NCI-H1092 (cell line): ENCODE measurements around the gene SYCE3.
A peak's percentile ranks its signal among the peaks of the same experiment; 100 is the strongest.
"Not testable (repeated sequence)": the region's sequence is repeated elsewhere in the genome, so short reads cannot be mapped to it uniquely, and the experiment has no call there.

ENCODE experiments used
- DNase-seq: peaks from one replicate; lab custom pipeline; 2025; lab: John Stamatoyannopoulos, UW

The SYCE3 gene

DNA sequence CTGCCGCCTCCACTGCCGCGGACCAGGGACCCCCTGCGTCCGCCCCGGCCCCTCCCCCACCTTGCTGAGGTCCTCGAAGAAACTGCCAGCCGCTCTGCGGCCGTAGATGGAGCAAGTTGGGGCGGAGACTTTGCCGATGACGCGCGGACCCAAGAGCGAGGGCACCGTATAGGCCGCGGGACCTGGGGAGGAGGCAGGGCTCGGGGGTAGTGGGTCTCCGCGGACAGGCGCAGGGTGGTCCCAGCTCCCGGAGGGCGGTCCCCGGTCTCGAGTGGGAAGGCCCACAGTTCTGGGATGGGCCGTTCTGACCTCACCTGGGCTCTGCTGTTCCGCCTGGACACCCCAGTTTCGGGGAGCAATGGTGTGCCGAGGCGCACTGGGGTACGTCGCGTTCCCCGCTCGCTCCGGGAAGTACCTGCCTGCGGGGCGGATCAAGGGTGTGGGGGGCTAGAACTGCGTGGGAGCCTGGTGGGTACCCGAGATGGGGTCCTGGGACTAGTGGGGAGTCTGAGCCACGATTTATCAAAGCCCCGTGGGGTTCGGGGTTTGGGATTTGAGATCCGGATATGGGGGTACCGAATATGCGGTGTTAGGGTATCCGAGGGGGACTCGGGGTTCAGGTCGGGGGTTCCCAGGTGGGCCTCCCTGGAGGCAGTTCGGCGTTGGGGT, 31.7 kb downstream of the SYCE3 start:
- no peak for DNase-seq

DNA sequence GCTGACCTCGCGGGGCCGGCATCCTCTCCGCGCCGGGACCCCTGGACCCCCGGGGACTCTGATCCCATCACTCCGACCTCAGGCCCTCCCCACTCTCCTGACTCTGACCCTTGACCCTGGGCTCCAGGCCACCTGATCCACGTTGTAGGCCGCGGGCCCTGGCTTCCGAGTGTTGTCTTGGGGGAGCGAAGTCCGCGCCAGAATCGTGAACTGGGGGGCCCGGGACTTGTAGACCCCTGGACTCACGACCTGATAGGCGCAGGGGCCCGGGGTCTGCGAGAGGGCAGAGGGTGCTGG, 32.2 kb downstream of the SYCE3 start:
- no peak for DNase-seq

GRCh38 chr22:50529897-50530579, 32.7 kb downstream of the SYCE3 start, which contains the start of gene TYMP:
TYMP (minus strand) TSS chr22:50530012; CDS start chr22:50529709, 303 bp downstream.
- DNase-seq = no peak

DNA sequence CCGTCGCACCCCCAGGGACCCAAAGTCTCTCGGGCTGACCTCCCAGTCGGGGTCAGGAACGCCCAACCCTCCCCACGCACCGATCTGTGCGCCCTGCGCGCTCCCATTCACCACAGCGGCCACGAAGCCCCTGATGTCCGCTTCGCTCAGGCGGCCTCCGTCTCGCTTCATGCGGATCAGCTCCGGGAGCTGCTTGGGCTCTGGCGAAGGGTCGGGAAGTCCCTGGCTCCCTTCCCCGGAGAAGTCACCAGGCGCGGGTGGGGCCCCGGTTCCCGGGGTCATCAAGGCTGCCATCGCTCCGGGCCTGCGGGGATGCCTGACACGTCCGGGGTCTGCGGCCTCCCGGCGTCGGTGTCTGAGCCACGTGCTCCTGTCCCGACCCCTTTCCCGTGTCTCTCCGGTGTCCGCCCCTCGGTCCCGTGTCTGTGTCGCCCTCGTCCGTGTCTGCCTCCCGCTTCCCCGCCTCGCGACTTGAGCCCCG, 33.3 kb downstream of the SYCE3 start:
- no peak for DNase-seq

- no peak for DNase-seq
These were observed 33.9 kb downstream of the SYCE3 start for GRCh38 chr22:50528682-50529415.

- no peak for DNase-seq
These were observed 34.6 kb downstream of the SYCE3 start for GRCh38 chr22:50527921-50528681.

- no peak for DNase-seq
These were observed 35.6 kb downstream of the SYCE3 start for GRCh38 chr22:50526834-50527801.

DNA sequence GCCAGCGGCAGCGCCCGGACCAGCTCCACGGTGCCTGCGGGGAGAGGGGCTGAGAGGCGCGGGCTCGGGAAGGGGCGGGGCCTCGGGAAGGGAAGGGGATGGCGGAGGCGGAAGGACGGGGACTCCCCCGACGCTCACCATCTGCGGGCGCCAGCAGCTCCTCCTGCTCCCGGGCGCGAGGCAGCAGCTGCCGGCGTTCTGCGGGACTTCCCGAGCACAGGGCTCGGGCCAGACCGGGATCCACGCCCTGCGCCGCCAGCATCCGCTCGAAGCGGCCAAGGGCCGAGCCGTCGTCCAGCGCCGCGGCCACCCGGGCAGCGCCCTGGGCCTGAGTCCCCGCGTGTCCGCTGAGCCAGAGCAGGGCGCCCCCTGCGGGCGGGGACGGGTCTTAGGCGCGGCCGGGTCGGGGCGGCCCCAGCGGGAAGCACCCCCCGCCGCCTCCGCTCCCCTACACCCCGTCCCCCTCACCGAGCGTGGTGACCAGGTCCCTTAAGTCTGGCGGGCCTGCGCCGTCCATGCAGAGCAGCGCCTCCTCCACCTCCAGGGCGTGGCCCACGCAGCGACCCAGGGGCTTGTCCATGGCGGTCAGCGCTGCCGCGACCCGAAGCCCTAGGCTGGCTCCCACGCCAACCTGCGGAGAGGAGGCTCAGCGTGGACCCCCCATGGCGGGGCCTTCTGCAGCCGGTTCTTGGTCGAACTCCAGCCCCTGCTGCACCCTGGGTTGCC, 36.4 kb downstream of the SYCE3 start:
- DNase-seq = peak; percentile 6

DNA sequence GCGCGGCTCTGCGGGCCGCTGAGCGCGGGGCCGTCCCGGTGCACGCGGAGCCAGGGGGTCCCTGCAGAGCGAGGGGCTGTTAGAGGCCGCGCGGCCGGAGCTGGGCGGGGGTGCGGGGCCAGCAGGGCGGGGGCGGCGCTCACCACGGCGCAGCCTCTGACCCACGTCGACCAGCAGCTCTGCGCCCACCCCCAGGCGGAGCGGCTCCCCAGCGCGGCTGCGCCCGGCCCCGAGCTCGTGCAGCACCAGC, 36.9 kb downstream of the SYCE3 start:
- DNase-seq = no peak

DNA sequence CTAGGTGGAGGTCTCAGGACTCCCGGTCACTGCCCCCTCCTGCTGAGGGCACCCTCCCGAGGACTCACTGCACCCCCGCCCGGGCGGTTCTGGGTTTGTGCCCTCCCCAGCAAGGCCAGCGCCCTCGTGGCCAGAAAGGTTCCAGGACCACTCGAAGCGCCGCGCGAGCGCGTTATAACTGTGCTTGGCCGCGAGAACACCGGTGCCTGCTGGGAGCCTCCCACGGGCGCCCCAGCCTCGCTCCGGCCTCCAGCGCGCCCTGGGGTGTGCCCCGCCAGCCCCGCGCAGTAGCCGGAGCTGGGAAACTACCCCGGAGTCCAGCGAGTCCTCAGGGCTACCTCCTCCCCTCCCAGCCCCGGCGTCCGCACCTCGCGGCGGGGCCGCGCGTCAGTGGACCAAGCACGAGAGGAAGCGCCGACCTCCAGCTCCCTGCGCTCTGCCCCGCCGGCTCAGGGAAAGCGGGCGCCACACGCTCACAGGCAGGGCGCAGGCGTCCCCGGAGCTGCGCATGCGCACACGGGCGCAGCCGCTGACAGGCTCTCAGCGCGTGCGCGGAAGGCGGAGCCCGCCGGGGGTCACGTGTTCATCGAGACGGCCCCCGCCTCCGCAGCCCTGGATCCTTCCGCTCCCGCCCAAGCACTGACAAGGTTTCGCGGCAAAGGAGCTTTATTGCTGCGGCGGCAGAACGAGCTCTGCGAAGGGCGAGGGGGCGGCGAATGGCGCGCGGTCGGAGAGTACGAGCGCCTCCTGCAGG, 37.4 kb downstream of the SYCE3 start, which contains the start of gene SCO2:
SCO2 (minus strand) TSS at position 495 of the 754 bp plus-strand sequence. CDS start 1,187 bp downstream, outside the sequence.
- DNase-seq = peak; percentile 74

GRCh38 chr22:50524676-50525103, 38.0 kb downstream of the SYCE3 start:
- DNase-seq = no peak

GRCh38 chr22:50523806-50524675, 38.7 kb downstream of the SYCE3 start:
- no peak for DNase-seq

DNA sequence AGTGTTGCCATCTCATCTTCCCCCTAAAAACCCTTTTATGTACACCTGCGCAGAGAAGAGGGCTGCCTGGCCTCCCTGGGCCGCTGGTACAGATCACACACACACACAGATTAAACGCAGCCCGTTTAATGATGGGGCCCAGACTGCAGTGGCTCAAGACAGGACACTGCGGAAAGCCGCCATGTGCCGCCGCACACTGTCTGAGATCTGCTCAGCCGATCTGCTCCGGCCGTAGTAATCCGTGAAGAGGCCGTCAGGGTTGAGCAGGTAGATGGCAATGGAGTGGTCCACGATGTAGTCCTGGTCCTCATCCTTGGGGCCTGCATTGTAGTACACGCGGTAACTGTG, 39.3 kb downstream of the SYCE3 start:
- DNase-seq = no peak

DNA sequence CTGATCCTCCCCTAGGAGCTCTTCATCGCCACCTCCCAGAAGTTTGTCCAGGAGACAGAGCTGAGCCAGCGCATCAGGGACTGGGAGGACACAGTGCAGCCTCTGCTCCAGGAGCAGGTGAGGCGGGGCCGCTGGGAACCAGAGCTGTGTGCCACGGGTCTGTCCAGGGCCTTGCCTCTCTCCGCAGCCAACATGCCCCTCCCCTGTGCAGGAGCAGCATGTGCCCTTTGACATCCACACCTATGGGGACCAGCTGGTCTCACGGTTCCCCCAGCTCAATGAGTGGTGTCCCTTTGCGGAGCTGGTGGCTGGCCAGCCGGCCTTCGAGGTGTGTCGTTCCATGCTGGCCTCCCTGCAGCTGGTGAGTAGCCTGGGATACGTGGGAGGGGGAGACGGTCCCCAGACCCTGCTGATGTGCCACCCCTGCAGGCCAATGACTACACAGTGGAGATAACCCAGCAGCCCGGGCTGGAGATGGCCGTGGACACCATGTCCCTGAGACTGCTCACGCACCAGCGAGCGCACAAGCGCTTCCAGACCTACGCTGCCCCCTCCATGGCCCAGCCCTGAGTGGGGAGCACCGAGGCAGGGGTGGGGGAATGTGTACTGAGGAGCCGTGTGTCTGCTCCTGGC, 39.8 kb downstream of the SYCE3 start:
- DNase-seq = no peak

GRCh38 chr22:50522208-50522805, 40.4 kb downstream of the SYCE3 start:
- no peak for DNase-seq

GRCh38 chr22:50521710-50522109, 41.0 kb downstream of the SYCE3 start:
- no peak for DNase-seq

DNA sequence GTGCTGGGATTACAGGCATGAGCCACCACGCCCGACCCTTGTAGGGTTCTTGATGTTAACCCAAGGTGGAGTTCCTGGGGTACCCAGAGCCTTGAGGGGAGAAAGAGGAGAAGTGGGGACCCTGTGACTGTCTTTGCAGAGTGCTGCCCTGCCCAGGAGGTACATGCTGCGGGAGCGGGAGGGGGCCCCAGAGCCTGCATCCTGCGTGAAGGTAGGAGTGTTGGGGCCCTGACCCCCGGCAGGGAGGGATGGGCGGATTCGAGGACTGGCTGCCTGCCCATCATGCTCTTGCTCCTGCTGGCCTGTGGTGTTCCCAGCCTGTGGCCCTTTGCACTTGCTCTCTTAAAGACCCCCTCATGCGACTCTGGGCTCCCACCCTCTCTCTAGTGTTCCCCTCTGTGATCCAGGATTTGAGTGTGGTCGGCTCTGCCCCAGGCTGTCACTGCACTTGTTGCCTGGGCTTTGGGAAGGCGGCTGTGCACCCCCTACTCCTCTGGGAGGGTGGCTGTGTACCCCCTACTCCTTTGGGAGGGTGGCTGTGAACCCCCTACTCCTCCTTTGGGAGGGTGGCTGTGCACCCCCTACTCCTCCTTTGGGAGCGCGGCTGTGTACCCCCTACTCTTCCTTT, 41.8 kb downstream of the SYCE3 start:
- no peak for DNase-seq

DNA sequence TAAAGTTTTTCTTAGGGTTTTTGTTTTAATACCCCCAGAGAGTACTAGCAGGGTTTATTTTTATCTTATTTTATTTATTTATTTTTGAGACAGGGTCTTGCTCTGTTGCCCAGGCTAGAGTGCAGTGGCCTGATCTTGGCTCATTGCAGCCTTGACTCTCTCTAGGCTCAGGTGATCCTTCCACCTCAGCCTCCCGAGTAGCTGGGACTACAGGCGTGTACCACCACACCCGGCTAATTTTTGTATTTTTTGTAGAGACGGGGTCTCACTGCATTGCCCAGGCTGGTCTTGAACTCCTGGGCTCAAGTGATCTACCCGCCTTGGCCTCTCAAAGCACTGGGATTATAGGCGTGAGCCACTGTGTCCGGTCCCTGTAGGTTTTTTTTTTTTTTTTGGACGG, 42.5 kb downstream of the SYCE3 start:
- DNase-seq = not testable (repeated sequence)
